Measurements from ENCODE around the gene KRABD2.

The KRABD2 gene

DNA sequence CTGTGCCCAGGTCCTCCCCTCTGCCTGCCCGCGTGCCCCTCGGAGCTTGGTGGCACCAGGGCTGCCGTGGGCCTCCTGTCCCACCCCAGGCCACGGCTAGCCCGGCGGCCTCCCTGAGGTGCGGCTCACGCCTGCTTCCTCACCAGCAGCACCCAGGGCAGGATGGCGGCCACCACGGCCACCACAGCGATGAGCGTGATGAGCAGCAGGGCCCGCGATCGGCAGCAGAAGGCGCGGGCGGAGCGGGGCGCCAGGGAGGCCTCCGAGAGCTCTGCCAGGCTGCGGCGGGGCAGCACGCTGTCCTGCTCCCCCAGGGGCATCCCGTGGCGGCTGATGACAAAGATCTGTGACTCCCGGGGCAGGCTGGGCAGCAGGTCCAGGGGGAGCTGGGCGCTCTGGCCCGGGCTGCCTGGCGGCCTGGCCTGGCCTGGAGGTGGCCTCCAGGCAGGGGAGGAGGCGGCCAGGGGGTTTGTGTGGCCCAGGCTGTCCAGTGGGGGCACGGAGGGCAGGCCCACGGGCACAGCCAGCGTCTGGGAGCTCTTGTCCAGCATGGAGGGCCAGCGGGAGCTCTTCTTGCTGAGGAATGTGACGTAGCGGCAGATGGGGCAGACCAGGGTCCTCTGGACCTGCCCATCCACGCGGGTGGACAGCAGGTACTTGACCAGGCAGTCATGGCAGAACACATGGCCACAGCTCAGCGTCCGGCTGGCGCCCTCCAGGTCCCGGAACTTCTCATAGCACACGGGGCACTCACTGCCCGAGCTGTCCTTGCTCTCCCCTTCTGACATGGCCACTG lies 16.4 kb upstream of the KRABD2 start:
- no peak overlapping the region for H3K4me3 ChIP-seq (replicated peaks; ENCODE audit: low read depth, low read length)
- TF ChIP-seq, protein P1, sequence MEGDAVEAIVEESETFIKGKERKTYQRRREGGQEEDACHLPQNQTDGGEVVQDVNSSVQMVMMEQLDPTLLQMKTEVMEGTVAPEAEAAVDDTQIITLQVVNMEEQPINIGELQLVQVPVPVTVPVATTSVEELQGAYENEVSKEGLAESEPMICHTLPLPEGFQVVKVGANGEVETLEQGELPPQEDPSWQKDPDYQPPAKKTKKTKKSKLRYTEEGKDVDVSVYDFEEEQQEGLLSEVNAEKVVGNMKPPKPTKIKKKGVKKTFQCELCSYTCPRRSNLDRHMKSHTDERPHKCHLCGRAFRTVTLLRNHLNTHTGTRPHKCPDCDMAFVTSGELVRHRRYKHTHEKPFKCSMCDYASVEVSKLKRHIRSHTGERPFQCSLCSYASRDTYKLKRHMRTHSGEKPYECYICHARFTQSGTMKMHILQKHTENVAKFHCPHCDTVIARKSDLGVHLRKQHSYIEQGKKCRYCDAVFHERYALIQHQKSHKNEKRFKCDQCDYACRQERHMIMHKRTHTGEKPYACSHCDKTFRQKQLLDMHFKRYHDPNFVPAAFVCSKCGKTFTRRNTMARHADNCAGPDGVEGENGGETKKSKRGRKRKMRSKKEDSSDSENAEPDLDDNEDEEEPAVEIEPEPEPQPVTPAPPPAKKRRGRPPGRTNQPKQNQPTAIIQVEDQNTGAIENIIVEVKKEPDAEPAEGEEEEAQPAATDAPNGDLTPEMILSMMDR (IDR thresholded peaks at IDR 0.05; ENCODE audit: low read length, missing control alignments) = no peak
- no peak for DNase-seq (ENCODE audit: low read depth)

DNA sequence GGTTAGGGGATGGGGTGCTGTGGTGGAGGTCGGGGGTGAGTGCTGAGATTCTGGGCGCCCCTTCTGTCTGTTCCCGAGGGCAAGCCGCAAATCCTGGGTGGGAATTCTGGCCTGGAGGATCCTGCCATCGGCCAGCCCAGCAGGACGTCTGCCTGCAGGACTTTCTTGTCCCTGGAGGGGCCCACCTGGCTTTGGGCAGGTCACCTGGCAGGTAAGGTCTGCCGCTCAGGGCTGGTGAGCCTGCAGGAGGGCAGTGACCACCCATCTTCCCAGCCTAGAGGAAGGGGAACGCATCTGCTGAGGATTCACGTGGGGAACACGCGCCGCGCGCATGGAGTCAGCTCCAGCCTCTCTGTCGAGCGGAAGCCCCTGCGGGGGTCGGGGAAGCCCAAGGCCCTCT lies 15.8 kb upstream of the KRABD2 start:
- TF ChIP-seq, protein P1 (IDR thresholded peaks at IDR 0.05; ENCODE audit: low read length, missing control alignments) = no peak
- H3K4me3 ChIP-seq (replicated peaks; ENCODE audit: low read depth, low read length) = no peak overlapping the region
- DNase-seq (ENCODE audit: low read depth) = no peak

DNA sequence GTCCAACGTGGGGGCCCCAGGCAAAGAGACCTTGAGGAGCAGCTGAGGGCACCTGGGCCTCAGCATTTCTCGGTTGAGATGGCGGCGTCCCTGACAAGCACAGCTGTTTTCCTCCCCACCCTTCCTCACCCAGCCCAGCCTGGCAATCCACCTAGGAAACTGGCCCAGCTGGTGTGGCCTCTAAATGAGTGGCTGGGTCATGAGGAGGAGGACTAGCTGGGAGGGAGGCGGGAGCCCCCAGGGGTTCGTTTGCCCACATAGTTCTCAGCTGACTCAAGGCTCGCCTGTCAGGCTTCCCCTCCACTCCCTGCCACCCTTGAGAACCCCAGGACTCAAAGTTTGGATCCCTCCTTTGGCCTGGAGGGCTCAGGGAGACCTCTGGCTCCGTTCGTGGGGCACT lies 15.2 kb upstream of the KRABD2 start:
- H3K4me3 ChIP-seq (replicated peaks; ENCODE audit: low read depth, low read length) = no peak overlapping the region
- TF ChIP-seq, protein P1 (IDR thresholded peaks at IDR 0.05; ENCODE audit: low read length, missing control alignments) = no peak
- DNase-seq (ENCODE audit: low read depth) = no peak

DNA sequence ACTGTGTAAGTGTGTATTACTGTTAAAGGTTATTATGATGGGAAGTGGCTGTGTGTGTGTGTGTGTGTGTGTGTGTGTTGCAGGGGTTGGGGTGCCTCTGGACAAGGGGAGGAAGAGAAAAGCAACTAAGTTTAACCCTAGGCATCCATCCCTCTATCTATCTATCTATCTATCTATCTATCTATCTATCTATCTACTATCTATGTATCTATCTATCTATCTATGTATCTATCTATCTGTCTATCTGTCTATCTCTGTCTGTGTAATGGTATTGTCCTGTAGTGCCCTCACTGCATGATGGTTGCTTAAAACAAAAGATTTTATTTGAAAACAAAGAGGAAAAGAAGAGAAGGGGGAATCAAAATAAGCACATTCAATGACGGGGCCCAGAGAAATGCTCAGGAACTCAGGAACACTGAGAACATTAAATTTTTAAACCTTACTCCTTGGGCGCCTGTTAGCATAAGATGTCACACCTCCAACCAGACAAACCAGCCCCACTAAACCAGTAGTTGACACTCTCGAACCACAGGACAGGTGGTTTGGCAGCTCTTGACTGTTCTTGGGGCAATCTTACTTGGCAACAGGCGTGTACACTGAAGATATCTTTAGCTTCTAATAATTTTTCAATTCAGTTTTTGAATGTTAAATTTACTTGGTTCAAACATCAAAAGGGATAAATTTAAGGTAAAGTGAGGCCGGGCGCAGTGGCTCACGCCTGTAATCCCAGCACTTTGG lies 11.6 kb upstream of the KRABD2 start:
- DNase-seq (ENCODE audit: low read depth) = no peak
- TF ChIP-seq, protein P1 (IDR thresholded peaks at IDR 0.05; ENCODE audit: low read length, missing control alignments) = no peak
- no peak overlapping the region for H3K4me3 ChIP-seq (replicated peaks; ENCODE audit: low read depth, low read length)

DNA sequence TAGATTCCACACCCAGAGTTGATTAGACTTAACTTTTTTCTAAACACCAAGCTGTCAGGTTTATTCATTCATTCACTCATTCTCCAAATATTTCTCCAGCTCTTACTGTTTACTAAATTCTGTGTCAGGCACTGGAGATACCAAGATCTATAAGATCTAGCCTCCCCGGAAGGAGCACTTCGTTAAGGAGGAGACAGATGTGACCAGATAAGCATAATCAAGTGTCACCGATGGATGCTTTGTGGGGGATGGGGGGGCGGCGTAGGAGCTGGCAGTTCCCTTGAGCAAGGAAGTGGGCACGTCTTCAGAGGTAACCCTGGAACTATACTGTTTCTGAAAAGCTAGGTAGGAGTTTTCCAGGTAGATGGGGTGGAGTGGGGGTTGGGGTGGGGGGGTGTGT lies 10.3 kb upstream of the KRABD2 start:
- TF ChIP-seq, protein P1 (IDR thresholded peaks at IDR 0.05; ENCODE audit: low read length, missing control alignments) = no peak
- DNase-seq (ENCODE audit: low read depth) = no peak
- H3K4me3 ChIP-seq (replicated peaks; ENCODE audit: low read depth, low read length) = no peak overlapping the region

- DNase-seq (ENCODE audit: low read depth) = peak; percentile 84
- TF ChIP-seq, protein P1 (IDR thresholded peaks at IDR 0.05; ENCODE audit: low read length, missing control alignments) = no peak
- H3K4me3 ChIP-seq (replicated peaks; ENCODE audit: low read depth, low read length) = no peak overlapping the region
Measured at GRCh38 chr17:8384801-8385378, 8.4 kb upstream of the KRABD2 start.

Data from fibroblast of pulmonary artery (primary cell).